GM21423 (cell line): Measurements from ENCODE around the gene PPP1R11.
"Not testable (repeated sequence)": the region's sequence is repeated elsewhere in the genome, so short reads cannot be mapped to it uniquely, and the experiment has no call there.

Experiments
- ATAC-seq: cut with Tn5 transposase; IDR thresholded peaks from one replicate; pipeline ENCODE4 v1.9.1; 2021; ENCODE audit warnings: mild to moderate bottlenecking, moderate library complexity; ENCODE audit not compliant: unreplicated experiment

PPP1R11 gene

GRCh38 chr6:30093951-30094661, 27.1 kb downstream of the PPP1R11 start:
- ATAC-seq = no peak

GRCh38 chr6:30096829-30097228, 29.8 kb downstream of the PPP1R11 start:
- no peak for ATAC-seq

GRCh38 chr6:30097902-30098768, 31.1 kb downstream of the PPP1R11 start:
- ATAC-seq = no peak

GRCh38 chr6:30100154-30100553, 33.2 kb downstream of the PPP1R11 start:
- no peak for ATAC-seq

GRCh38 chr6:30100585-30101443, 33.8 kb downstream of the PPP1R11 start:
- no peak for ATAC-seq

GRCh38 chr6:30101444-30102413, 34.7 kb downstream of the PPP1R11 start:
- ATAC-seq = peak; percentile 70

GRCh38 chr6:30102414-30102969, 35.5 kb downstream of the PPP1R11 start:
- ATAC-seq = no peak

- peak; percentile 57 for ATAC-seq
Measured at GRCh38 chr6:30102970-30103871, 36.2 kb downstream of the PPP1R11 start.

- ATAC-seq = no peak
Measured at GRCh38 chr6:30103872-30104179, 36.8 kb downstream of the PPP1R11 start.

GRCh38 chr6:30104661-30105060, 37.7 kb downstream of the PPP1R11 start:
- no peak for ATAC-seq

GRCh38 chr6:30111266-30111856, 44.4 kb downstream of the PPP1R11 start:
- ATAC-seq = no peak

GRCh38 chr6:30112402-30112994, 45.5 kb downstream of the PPP1R11 start:
- ATAC-seq = no peak

GRCh38 chr6:30113003-30113759, 46.2 kb downstream of the PPP1R11 start, which contains the start of gene TRIM31:
Gene TRIM31, minus strand, starts transcription at chr6:30113090. Its CDS starts 285 bp downstream, at chr6:30112805.
- ATAC-seq = peak; percentile 53

- no peak for ATAC-seq
Measured at GRCh38 chr6:30113841-30114240, 46.8 kb downstream of the PPP1R11 start.

GRCh38 chr6:30116724-30117123, 49.7 kb downstream of the PPP1R11 start:
- ATAC-seq = no peak

- not testable (repeated sequence) for ATAC-seq
Measured at GRCh38 chr6:30118691-30119090, 51.7 kb downstream of the PPP1R11 start.
